HEK293 (cell line): ENCODE results near the gene PEPD.

Experiments
- CTCF ChIA-PET: fragments of 350-600 bp; formaldehyde crosslinking; extraction: SDS; loops from one replicate; lab custom pipeline; 2021; ENCODE audit warnings: antibody characterized with exemption; lab: Yijun Ruan, JAX
- POLR2A ChIA-PET: fragments of 300-600 bp; formaldehyde crosslinking; extraction: SDS; loops from one replicate; lab custom pipeline; 2020; ENCODE audit warnings: antibody characterized with exemption, inconsistent platforms; lab: Yijun Ruan, JAX
- H3K27ac ChIP-seq: fragments of 200-500 bp; sonication (Bioruptor generic); 2 replicates; pipeline ENCODE4 v1.5.1; 2014; ENCODE audit warnings: low read depth, low read length, control low read depth, inconsistent platforms; ENCODE audit errors: extremely low read depth
- H3K36me3 ChIP-seq, 2 experiments: fragments of 200-500 bp in 1 of 2; sonication (Bioruptor generic) in 1 of 2; 1 replicate in 1 of 2; 2 replicates in 1 of 2; pipeline ENCODE4 v1.5.1; 2014 to 2017; ENCODE audit warnings: inconsistent platforms in 2 of 2, low read length in 2 of 2; ENCODE audit not compliant: control insufficient read depth in 2 of 2, insufficient read depth in 1 of 2
- H3K4me1 ChIP-seq: fragments of 200-500 bp; sonication (Bioruptor generic); 2 replicates; pipeline ENCODE4 v1.5.1; 2014; ENCODE audit warnings: mild to moderate bottlenecking, low read length, inconsistent platforms; ENCODE audit not compliant: control insufficient read depth, insufficient read depth
- H3K4me3 ChIP-seq: 2 replicates; pipeline ENCODE4 v1.5.1; 2011; ENCODE audit warnings: low read depth, mild to moderate bottlenecking, control low read depth, low read length, moderate library complexity
- H3K9me3 ChIP-seq: fragments of 200-500 bp; sonication (Bioruptor generic); 2 replicates; pipeline ENCODE4 v1.5.1; 2014; ENCODE audit warnings: low read depth, low read length, inconsistent platforms; ENCODE audit not compliant: control insufficient read depth, insufficient read depth
- BCL11A ChIP-seq: fragments of 450-650 bp; formaldehyde crosslinking; IDR thresholded peaks from 2 replicates; pipeline ENCODE4 v1.5.1; 2016; ENCODE audit warnings: low read depth, missing biosample characterization, missing genetic modification characterization
- ELK4 ChIP-seq: IDR thresholded peaks from 2 replicates; pipeline ENCODE4 v1.6.1; 2011; ENCODE audit warnings: mild to moderate bottlenecking, low read depth, low read length, borderline replicate concordance
- GLIS1 ChIP-seq: fragments of 450-650 bp; formaldehyde crosslinking; IDR thresholded peaks from 2 replicates; pipeline ENCODE4 v1.5.1; 2016; ENCODE audit warnings: missing biosample characterization, missing genetic modification characterization
- KLF1 ChIP-seq: fragments of 450-650 bp; formaldehyde crosslinking; IDR thresholded peaks from 2 replicates; pipeline ENCODE4 v1.5.1; 2016; ENCODE audit warnings: missing biosample characterization, missing genetic modification characterization
- KLF17 ChIP-seq: fragments of 450-650 bp; formaldehyde crosslinking; IDR thresholded peaks from 2 replicates; pipeline ENCODE4 v1.5.1; 2016; ENCODE audit warnings: missing biosample characterization, missing genetic modification characterization
- OVOL3 ChIP-seq: fragments of 450-650 bp; formaldehyde crosslinking; IDR thresholded peaks from 2 replicates; pipeline ENCODE4 v1.5.1; 2016; ENCODE audit warnings: missing biosample characterization, missing genetic modification characterization
- YY2 ChIP-seq: fragments of 450-650 bp; formaldehyde crosslinking; IDR thresholded peaks from 2 replicates; pipeline ENCODE4 v1.5.1; 2016; ENCODE audit warnings: missing biosample characterization, missing genetic modification characterization
- ZBTB20 ChIP-seq: fragments of 450-650 bp; formaldehyde crosslinking; IDR thresholded peaks from 2 replicates; pipeline ENCODE4 v1.5.1; 2016; ENCODE audit warnings: missing biosample characterization, missing genetic modification characterization
- ZNF138 ChIP-seq: fragments of 450-650 bp; formaldehyde crosslinking; IDR thresholded peaks from 2 replicates; pipeline ENCODE4 v1.5.1; 2016; ENCODE audit warnings: missing biosample characterization, missing genetic modification characterization, borderline replicate concordance
- ZNF146 ChIP-seq: fragments of 450-650 bp; formaldehyde crosslinking; IDR thresholded peaks from 2 replicates; pipeline ENCODE4 v1.5.1; 2016; ENCODE audit warnings: missing biosample characterization, missing genetic modification characterization
- ZNF175 ChIP-seq: fragments of 450-650 bp; formaldehyde crosslinking; IDR thresholded peaks from 2 replicates; pipeline ENCODE4 v1.5.1; 2016; ENCODE audit warnings: missing biosample characterization, missing genetic modification characterization
- ZNF184 ChIP-seq: fragments of 450-650 bp; IDR thresholded peaks from 2 replicates; pipeline ENCODE4 v1.5.1; 2018; ENCODE audit warnings: missing biosample characterization, mild to moderate bottlenecking, missing genetic modification characterization
- ZNF19 ChIP-seq: fragments of 450-650 bp; formaldehyde crosslinking; IDR thresholded peaks from 2 replicates; pipeline ENCODE4; 2016; ENCODE audit warnings: missing biosample characterization, missing genetic modification characterization, low read depth
- ZNF24 ChIP-seq: fragments of 450-650 bp; formaldehyde crosslinking; IDR thresholded peaks from 2 replicates; pipeline ENCODE4 v1.5.1; 2016; ENCODE audit warnings: missing biosample characterization, missing genetic modification characterization
- ZNF416 ChIP-seq: fragments of 450-650 bp; formaldehyde crosslinking; IDR thresholded peaks from 2 replicates; pipeline ENCODE4 v1.5.1; 2016; ENCODE audit warnings: missing biosample characterization, missing genetic modification characterization
- ZNF48 ChIP-seq: fragments of 450-650 bp; formaldehyde crosslinking; IDR thresholded peaks from 2 replicates; pipeline ENCODE4 v1.5.1; 2016; ENCODE audit warnings: missing biosample characterization, missing genetic modification characterization
- ZNF513 ChIP-seq: fragments of 450-650 bp; IDR thresholded peaks from 2 replicates; pipeline ENCODE4 v1.5.1; 2018; ENCODE audit warnings: missing biosample characterization, missing genetic modification characterization
- ZNF596 ChIP-seq: fragments of 450-650 bp; IDR thresholded peaks from 2 replicates; pipeline ENCODE4 v1.5.0; 2018; ENCODE audit warnings: missing biosample characterization, mild to moderate bottlenecking, missing genetic modification characterization, moderate library complexity
- ZNF660 ChIP-seq: fragments of 450-650 bp; IDR thresholded peaks from 2 replicates; pipeline ENCODE4 v1.5.1; 2018; ENCODE audit warnings: missing biosample characterization, mild to moderate bottlenecking, missing genetic modification characterization
- ZNF830 ChIP-seq: fragments of 450-650 bp; IDR thresholded peaks from 2 replicates; pipeline ENCODE4 v1.5.0; 2018; ENCODE audit warnings: missing biosample characterization, missing genetic modification characterization, low read depth, mild to moderate bottlenecking, moderate library complexity
- ZNF837 ChIP-seq: fragments of 450-650 bp; formaldehyde crosslinking; IDR thresholded peaks from 2 replicates; pipeline ENCODE4 v1.5.1; 2016; ENCODE audit warnings: missing biosample characterization, missing genetic modification characterization
- TF ChIP-seq, protein P1 (sequence below): fragments of 450-650 bp; formaldehyde crosslinking; IDR thresholded peaks from 2 replicates; pipeline ENCODE4 v1.5.1; 2016; ENCODE audit warnings: missing biosample characterization, missing genetic modification characterization
- TF ChIP-seq, protein P2 (sequence below): fragments of 450-650 bp; formaldehyde crosslinking; IDR thresholded peaks from 2 replicates; pipeline ENCODE4 v1.5.0; 2017; ENCODE audit warnings: missing biosample characterization, missing genetic modification characterization, borderline replicate concordance
- TF ChIP-seq, protein P3 (sequence below): fragments of 450-650 bp; formaldehyde crosslinking; IDR thresholded peaks from 2 replicates; pipeline ENCODE4 v1.5.1; 2016; ENCODE audit warnings: missing biosample characterization, missing genetic modification characterization
- TF ChIP-seq, protein P4 (sequence below): fragments of 450-650 bp; formaldehyde crosslinking; IDR thresholded peaks from 2 replicates; pipeline ENCODE4 v1.5.1; 2016; ENCODE audit warnings: missing biosample characterization, missing genetic modification characterization

The PEPD gene

GRCh38 chr19:33402421-33403220 lies 119.0 kb downstream of the PEPD start:
- POLR2A ChIA-PET = no interaction called here
- no peak overlapping the region for H3K27ac ChIP-seq
- no peaks in the 10 kb centered on the region for H3K36me3 ChIP-seq
- H3K4me3 ChIP-seq = no peak overlapping the region
- H3K9me3 ChIP-seq = no peaks in the 10 kb centered on the region
- CTCF ChIA-PET = interaction anchor here (0.7 to 8.4 kb wide), 7 partner anchors 14 to 211 kb away, joined by 3 to 292 read pairs (median 5); partner anchors contain the start of gene SLC7A10
- no peaks in the 10 kb centered on the region for H3K4me1 ChIP-seq
- TF ChIP-seq ELK4 (no peak), ZNF48 (no peak), ZNF416 (tag by site-specific recombination) (no peak), ZNF19 (tag by site-specific recombination) (no peak), GLIS1 (tag by site-specific recombination) (no peak), OVOL3 (tag by site-specific recombination) (no peak), YY2 (no peak), BCL11A (no peak), ZNF660 (tag by site-specific recombination) (no peak), ZNF24 (tag by site-specific recombination) (no peak), ZNF184 (tag by site-specific recombination) (no peak), ZNF513 (tag by site-specific recombination) (no peak), ZBTB20 (tag by site-specific recombination) (peak; percentile 19; the same call in 1 of the 2 replicates), ZNF830 (tag by site-specific recombination) (no peak), KLF17 (tag by site-specific recombination) (no peak), ZNF837 (tag by site-specific recombination) (no peak), ZNF596 (tag by site-specific recombination) (no peak), ZNF138 (no peak), ZNF175 (tag by site-specific recombination) (no peak), KLF1 (0 out of 2 replicates have a peak, but pooled peaks have one; percentile 6), ZNF146 (tag by site-specific recombination) (no peak)
- TF ChIP-seq, protein P1, sequence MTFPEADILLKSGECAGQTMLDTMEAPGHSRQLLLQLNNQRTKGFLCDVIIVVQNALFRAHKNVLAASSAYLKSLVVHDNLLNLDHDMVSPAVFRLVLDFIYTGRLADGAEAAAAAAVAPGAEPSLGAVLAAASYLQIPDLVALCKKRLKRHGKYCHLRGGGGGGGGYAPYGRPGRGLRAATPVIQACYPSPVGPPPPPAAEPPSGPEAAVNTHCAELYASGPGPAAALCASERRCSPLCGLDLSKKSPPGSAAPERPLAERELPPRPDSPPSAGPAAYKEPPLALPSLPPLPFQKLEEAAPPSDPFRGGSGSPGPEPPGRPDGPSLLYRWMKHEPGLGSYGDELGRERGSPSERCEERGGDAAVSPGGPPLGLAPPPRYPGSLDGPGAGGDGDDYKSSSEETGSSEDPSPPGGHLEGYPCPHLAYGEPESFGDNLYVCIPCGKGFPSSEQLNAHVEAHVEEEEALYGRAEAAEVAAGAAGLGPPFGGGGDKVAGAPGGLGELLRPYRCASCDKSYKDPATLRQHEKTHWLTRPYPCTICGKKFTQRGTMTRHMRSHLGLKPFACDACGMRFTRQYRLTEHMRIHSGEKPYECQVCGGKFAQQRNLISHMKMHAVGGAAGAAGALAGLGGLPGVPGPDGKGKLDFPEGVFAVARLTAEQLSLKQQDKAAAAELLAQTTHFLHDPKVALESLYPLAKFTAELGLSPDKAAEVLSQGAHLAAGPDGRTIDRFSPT (tag by site-specific recombination) = peak; percentile 63; the same call in 1 of the 2 replicates
- TF ChIP-seq, protein P2, sequence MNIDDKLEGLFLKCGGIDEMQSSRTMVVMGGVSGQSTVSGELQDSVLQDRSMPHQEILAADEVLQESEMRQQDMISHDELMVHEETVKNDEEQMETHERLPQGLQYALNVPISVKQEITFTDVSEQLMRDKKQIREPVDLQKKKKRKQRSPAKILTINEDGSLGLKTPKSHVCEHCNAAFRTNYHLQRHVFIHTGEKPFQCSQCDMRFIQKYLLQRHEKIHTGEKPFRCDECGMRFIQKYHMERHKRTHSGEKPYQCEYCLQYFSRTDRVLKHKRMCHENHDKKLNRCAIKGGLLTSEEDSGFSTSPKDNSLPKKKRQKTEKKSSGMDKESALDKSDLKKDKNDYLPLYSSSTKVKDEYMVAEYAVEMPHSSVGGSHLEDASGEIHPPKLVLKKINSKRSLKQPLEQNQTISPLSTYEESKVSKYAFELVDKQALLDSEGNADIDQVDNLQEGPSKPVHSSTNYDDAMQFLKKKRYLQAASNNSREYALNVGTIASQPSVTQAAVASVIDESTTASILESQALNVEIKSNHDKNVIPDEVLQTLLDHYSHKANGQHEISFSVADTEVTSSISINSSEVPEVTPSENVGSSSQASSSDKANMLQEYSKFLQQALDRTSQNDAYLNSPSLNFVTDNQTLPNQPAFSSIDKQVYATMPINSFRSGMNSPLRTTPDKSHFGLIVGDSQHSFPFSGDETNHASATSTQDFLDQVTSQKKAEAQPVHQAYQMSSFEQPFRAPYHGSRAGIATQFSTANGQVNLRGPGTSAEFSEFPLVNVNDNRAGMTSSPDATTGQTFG (tag by site-specific recombination) = no peak
- TF ChIP-seq, protein P3, sequence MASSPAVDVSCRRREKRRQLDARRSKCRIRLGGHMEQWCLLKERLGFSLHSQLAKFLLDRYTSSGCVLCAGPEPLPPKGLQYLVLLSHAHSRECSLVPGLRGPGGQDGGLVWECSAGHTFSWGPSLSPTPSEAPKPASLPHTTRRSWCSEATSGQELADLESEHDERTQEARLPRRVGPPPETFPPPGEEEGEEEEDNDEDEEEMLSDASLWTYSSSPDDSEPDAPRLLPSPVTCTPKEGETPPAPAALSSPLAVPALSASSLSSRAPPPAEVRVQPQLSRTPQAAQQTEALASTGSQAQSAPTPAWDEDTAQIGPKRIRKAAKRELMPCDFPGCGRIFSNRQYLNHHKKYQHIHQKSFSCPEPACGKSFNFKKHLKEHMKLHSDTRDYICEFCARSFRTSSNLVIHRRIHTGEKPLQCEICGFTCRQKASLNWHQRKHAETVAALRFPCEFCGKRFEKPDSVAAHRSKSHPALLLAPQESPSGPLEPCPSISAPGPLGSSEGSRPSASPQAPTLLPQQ (tag by site-specific recombination) = peak; percentile 91
- TF ChIP-seq, protein P4, sequence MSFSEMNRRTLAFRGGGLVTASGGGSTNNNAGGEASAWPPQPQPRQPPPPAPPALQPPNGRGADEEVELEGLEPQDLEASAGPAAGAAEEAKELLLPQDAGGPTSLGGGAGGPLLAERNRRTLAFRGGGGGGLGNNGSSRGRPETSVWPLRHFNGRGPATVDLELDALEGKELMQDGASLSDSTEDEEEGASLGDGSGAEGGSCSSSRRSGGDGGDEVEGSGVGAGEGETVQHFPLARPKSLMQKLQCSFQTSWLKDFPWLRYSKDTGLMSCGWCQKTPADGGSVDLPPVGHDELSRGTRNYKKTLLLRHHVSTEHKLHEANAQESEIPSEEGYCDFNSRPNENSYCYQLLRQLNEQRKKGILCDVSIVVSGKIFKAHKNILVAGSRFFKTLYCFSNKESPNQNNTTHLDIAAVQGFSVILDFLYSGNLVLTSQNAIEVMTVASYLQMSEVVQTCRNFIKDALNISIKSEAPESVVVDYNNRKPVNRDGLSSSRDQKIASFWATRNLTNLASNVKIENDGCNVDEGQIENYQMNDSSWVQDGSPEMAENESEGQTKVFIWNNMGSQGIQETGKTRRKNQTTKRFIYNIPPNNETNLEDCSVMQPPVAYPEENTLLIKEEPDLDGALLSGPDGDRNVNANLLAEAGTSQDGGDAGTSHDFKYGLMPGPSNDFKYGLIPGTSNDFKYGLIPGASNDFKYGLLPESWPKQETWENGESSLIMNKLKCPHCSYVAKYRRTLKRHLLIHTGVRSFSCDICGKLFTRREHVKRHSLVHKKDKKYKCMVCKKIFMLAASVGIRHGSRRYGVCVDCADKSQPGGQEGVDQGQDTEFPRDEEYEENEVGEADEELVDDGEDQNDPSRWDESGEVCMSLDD = no peak
